ENCODE data around the gene PLA2G4C.

GRCh38 chr19:48120505-48120904 is 9.9 kb upstream of the PLA2G4C start:
- TF ChIP-seq CTCF (IDR thresholded peaks at IDR 0.05) (no peak), EP300 (IDR thresholded peaks at IDR 0.05) (no peak), POLR2A (IDR thresholded peaks at IDR 0.05) (no peak)
